Stimulated activated CD8-positive, alpha-beta memory T cell treated with anti-CD3 and anti-CD28 coated beads, Interleukin-7, amount 100 ng/mL, for 24 hours (primary cell): Measurements from ENCODE around the gene OGN.
"Not testable (repeated sequence)": the region's sequence is repeated elsewhere in the genome, so short reads cannot be mapped to it uniquely, and the experiment has no call there.

Experiments used
- DNase-seq: peaks from one replicate; pipeline ENCODE4 v3.0.0-alpha.2; 2020; ENCODE audit warnings: low read depth

Gene OGN

DNA sequence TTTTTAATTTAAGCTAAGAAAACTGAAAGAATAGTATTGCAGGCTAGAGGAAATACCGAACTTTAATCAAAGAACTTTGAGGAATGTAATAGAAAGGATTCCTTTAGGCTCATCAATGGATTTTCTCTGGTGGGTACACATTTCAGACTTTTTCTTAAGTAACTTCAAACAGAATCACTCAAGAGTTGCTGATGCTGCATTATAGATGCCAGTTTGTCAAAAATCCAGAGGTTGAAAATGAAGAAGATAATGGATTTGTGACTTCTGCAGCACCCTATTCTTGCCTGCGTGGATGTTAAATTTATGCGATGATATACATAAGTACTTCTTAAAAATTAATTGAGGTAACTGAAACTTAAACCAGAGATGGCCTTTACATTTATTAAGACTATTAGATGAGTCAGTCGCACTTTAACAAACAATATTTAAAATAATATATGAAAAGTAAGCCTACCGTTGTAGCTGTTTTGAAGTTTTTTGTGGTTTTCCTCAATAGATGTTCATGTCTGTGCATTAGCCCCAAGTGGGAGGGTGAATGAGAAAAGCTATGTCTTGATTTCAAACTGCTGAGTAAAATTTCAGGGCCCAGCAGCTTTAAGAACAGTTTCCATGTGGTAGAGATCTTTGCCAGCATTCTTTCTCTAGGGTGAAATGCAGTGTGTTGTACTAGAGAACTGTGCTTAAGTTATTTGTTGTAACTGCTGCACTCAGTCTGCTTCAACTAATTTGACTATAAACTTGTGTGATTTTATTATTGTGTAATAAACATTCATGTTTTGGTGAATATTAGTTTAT is at the start of gene OGN:
Gene OGN, minus strand, starts transcription at position 537 of the 795 bp plus-strand sequence. CDS start 1,171 bp downstream, outside the sequence.
- DNase-seq, result no peak

- DNase-seq, result no peak
These were observed 42.2 kb upstream of the OGN start for GRCh38 chr9:92446536-92446935.

GRCh38 chr9:92444841-92445240 is 40.5 kb upstream of the OGN start:
- DNase-seq, result no peak

DNA sequence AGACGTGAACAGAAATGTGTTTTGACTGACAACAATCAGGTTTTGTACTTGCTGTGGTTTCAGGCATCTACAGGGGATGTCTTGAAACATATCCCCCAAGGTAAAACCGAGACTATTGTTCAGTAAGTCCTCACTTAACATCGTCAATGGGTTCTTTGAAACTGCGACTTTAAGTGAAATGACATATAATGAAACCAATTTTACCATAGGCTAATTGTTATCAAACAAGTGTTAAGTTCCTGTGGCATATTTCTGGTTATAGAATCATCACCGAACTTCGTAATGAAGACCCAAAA is 36.3 kb upstream of the OGN start:
- no peak for DNase-seq

- DNase-seq, result no peak
These were observed 35.8 kb upstream of the OGN start for GRCh38 chr9:92439921-92440750.

DNA sequence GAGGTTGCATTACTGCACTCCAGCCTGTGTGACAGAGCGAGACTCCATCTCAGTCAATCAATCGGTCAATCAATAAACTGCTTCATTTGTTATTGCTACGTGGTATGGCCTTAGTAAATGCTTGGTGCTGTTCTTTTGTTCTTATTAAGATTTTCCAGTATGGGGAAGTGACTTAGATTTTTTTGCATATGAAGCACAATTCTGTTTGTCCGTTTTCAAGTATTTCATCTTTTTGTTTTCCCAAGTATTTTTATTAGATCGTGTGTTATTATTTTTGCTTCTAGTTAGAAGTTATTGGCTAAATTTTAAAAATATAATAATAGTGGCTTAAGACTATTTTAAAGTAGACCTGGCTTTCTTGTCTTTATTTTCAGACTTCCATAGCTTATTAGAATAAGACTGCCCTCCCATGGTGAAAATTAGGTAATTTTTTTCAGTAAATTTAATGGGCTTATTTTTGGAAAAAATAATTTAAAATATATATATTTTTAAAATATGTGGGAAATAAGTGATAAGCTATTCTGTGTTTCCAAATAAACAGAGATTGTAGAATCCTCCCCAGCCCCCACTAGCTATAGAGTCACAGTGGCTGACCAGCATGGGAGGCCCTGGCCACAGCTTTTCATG is 34.6 kb upstream of the OGN start:
- DNase-seq, result no peak

DNA sequence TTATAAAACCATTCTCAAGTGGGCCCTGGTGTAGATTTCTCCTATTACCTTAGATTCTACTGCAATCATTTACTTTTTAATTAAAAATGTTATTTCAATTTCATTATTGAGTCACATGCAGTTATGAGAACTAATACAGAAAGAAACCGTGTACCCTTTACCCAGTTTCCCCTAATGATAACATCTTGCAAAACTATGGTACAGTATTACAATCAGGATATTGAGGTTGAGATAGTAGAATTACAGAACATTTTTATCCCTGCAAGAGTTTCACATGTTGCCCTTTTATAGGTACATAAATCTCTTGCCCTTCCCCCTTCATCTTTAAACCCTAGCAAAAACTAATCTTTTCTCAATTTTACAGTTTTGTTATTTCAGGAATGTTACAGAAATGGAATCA is 30.9 kb upstream of the OGN start:
- no peak for DNase-seq

DNA sequence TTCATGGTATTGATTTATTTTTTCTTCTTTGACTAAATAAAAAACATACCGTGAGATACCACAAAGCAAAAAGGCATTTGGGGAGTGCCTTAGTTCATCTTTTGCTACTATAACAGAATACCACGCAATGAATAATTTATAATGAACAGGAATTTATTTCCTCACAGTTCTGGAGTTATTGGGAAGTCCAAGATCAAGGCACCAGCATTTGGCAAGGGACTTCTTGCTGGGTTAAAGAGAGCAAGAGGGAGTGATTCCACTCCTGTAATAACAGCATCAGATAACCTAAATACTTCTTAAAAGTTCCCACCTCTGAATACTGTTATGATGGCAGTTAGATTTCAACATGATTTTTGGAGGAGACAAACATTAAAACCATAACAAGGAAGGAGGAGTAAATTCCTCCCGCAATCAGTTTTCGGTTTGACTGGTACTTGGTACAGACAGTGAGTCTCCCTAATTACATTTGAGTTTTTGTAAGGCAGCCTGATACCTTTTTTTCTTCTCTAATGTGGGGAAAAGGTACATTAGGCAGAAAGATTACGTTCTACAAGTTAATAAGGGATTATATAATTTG is 28.7 kb upstream of the OGN start:
- DNase-seq, result no peak

DNA sequence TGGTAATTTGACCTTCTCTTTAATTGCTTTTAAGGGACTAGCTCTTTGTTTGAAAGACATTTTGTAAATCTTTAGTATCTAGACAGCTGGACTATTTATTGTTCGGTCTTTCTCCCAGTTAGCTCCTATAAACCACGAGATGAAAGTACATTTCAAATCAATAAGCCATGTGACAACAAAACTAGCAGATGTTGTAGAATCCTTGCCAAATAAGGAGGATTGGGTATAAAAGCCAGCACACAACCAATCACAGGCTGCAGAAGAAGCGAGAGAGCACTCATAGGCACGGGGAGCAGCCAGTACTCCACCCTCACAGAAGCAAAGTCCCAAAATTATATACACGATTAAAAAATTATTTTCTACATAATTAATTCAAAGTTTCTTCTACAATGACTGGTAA is 28.0 kb upstream of the OGN start:
- DNase-seq, result no peak

- DNase-seq, result no peak
These were observed 25.5 kb upstream of the OGN start for GRCh38 chr9:92429836-92430235.

DNA sequence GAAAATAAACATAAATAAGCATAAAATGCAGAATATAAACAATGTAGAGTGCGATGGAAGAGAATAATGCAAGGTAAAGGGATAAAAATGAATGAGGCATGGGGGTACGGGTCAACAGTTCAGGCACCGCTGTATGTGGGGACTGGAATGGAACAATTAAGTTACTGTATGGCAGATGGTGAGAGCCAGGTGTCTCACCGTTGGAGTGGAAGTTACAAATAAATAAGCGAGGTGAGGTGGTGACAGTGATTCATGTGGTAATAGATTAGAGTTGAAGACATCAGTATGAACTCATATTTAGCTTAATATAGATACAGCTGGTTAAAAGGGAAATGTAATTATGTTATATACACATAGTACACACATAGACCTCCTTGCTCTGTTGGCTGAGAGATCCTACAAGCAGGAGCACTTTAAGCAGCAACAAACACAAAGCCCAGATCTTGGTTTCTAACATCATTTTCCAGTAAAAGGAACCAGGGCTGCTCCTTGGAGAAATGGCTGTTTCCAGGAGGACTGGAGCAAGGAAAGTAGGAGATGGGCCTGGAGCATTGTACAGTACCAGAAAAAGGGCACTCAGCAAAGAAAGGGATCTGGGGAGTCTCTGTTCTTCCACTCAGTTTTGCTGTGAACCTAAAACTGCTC is 22.2 kb upstream of the OGN start:
- no peak for DNase-seq

DNA sequence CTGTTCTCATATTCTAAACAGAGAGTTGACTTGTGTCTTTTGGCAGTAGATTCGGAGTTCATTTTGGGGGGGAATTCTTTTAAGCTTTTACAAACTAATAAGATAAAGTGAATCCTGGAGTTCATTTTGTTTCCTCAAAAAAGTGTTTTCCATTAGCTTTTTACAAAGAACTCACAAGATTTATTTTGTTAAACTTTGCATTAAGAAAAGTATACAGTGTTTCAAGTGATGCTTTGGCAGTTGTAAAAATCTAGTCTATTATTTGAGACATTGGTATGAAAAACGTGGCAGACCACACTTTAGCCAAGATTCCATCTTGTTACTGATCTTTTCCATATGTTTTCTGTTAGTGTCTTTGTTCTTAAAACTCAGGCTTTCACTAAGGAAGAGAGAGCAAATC is 21.1 kb upstream of the OGN start:
- DNase-seq, result no peak

DNA sequence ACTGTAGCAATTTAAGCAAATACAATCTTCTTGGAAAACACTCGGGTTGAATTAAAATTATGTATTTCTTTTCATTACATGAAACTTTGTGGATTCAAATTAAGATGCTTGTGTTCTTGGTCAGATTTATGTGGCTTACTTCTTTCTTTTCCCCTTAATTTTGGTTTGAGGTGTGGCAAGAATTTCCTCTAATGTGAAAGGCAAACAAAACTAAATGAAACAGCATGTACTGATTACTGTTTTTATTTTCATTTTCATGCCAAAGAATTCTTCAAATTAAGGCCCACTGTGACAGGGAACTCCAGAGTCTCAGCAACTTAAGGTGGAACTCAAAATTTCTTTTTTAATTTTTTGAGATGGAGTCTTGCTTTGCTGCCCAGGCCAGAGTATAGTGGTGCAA is 20.0 kb upstream of the OGN start, which contains the start of gene OMD:
Gene OMD, minus strand, starts transcription at position 132 of the 400 bp plus-strand sequence. CDS start 6,913 bp downstream, outside the sequence.
- DNase-seq, result no peak

- no peak for DNase-seq
These were observed 19.2 kb upstream of the OGN start for GRCh38 chr9:92423612-92424011.

GRCh38 chr9:92422611-92423338 is 18.4 kb upstream of the OGN start:
- DNase-seq, result no peak

GRCh38 chr9:92414566-92414965 is 10.2 kb upstream of the OGN start:
- no peak for DNase-seq

- DNase-seq, result not testable (repeated sequence)
These were observed 6.8 kb upstream of the OGN start for GRCh38 chr9:92411157-92411556.

- no peak for DNase-seq
These were observed 4.5 kb upstream of the OGN start for GRCh38 chr9:92408747-92409478.

- DNase-seq, result no peak
These were observed 3.4 kb upstream of the OGN start for GRCh38 chr9:92407818-92408217.

DNA sequence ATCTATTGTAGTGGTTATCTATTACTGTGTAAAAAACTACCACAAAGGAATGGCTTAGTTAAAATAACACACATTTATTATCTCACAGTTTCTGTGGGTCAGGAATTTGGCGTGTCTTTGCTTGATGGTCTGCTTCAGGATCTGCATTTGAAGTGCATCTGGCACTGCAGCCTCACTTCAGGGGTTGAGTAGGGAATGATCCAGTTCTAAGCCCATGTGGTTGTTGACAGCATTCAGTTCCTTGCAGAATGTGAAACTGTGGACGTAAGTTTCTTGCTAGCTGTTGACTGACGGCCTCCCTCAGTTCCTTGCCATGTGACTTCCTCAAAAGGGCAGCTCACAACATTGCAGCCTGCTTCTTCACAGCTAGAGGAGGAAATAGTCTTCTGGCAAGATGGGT is 2.1 kb upstream of the OGN start:
- DNase-seq, result no peak

DNA sequence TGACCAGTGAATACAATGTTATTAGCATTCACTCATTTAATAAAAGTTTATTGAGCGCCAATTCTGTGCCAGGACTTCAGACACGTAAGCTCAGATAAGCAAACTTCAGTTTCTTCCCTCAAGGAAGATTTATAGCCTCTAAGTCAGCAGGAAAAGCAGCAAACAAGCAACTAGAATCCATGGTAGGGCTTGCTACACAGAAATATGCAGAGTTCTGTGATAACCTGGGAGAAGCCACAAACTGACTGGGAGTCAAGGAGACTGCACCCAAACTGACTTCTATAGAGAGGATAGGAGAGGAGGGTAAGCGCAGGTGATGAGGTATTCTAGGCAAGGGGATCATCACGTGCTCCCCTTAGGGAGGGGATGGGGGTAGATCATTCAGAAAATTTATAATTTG is 1.4 kb upstream of the OGN start:
- no peak for DNase-seq
